ENCODE measurements around the gene CARMIL3.

DNA sequence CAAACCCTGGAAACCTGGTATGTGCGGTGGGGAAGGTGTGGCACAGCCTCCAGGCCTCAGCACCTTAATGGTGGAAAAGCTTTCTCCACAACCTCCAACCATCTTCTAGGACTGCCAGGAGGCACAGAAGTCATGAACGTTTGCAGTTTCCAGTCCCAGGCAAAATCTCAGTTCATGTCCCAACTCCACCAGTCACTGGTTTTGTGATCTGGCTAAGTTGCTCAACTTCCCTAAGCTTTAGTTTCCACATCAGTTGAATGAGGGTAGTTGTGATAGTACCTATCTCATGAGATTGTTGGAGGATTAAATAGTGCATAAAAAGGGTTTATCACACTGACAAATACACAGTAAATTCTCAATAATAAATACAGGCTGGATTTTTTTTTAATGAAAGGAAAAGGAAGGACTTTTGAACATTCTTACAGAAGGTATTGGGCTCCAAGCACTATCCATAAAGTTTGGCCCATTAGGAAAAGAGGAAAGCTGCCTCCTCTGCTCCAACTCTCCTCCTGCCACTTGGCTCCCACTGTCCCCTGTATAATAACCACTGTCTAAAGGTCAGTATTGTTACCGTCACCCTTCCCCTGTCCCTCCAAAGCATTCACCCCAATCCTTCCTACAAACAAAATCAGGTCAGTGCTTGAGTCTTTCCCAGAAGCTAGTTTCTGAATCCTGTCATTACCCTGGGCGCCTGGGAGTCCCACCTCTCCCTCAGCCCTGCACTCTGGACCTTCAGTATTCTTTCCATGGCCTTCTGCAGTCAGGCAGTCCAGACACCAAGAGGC, 48.6 kb downstream of the CARMIL3 start:
- TF ChIP-seq, protein P1, sequence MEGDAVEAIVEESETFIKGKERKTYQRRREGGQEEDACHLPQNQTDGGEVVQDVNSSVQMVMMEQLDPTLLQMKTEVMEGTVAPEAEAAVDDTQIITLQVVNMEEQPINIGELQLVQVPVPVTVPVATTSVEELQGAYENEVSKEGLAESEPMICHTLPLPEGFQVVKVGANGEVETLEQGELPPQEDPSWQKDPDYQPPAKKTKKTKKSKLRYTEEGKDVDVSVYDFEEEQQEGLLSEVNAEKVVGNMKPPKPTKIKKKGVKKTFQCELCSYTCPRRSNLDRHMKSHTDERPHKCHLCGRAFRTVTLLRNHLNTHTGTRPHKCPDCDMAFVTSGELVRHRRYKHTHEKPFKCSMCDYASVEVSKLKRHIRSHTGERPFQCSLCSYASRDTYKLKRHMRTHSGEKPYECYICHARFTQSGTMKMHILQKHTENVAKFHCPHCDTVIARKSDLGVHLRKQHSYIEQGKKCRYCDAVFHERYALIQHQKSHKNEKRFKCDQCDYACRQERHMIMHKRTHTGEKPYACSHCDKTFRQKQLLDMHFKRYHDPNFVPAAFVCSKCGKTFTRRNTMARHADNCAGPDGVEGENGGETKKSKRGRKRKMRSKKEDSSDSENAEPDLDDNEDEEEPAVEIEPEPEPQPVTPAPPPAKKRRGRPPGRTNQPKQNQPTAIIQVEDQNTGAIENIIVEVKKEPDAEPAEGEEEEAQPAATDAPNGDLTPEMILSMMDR (IDR thresholded peaks at IDR 0.05) = no peak
- TF ChIP-seq POLR2A (IDR thresholded peaks at IDR 0.05) = no peak

Measured in thyroid gland (tissue), 4 donors.